Coronary artery (tissue), 2 donors: ENCODE data around the gene TRPV5.

Source experiments
- DNase-seq: peaks from one replicate; pipeline ENCODE4 v3.0.0-alpha.2; 2017; ENCODE audit warnings: low spot score
- H3K27ac ChIP-seq, 2 donors: fragments of 200-600 bp; sonication (generic); one replicate each; pipeline ENCODE4 v1.5.1; 2016 to 2019
- H3K4me3 ChIP-seq: fragments of 200-600 bp; sonication (generic); 2 replicates; pipeline ENCODE4 v1.5.1; 2016; ENCODE audit warnings: mild to moderate bottlenecking, moderate library complexity
- CTCF ChIP-seq: fragments of 200-600 bp; sonication (generic); IDR thresholded peaks from one replicate; pipeline ENCODE4 v1.5.1; 2019; ENCODE audit warnings: antibody characterized with exemption

Gene TRPV5

GRCh38 chr7:142883145-142883544 is 50.4 kb downstream of the TRPV5 start:
- Histone ChIP-seq H3K4me3 (no peak overlapping the region), H3K27ac (no peak overlapping the region)
- TF ChIP-seq CTCF = no peak
- DNase-seq = peak; percentile 49

- TF ChIP-seq CTCF = no peak
- Histone ChIP-seq H3K4me3 (no peak overlapping the region), H3K27ac (no peak overlapping the region)
- DNase-seq = peak; percentile 31
Observed at GRCh38 chr7:142882338-142882678, 51.2 kb downstream of the TRPV5 start.

- DNase-seq = peak; percentile 26
- Histone ChIP-seq H3K27ac (no peak overlapping the region), H3K4me3 (no peak overlapping the region)
- no peak for TF ChIP-seq CTCF
Observed at GRCh38 chr7:142881586-142882337, 51.8 kb downstream of the TRPV5 start.

GRCh38 chr7:142880876-142881505 is 52.6 kb downstream of the TRPV5 start:
- Histone ChIP-seq H3K27ac (no peak overlapping the region), H3K4me3 (no peak overlapping the region)
- TF ChIP-seq CTCF = no peak
- DNase-seq = peak; percentile 67

- Histone ChIP-seq H3K4me3 (no peak overlapping the region), H3K27ac (no peak overlapping the region)
Observed at GRCh38 chr7:142879060-142879459, 54.5 kb downstream of the TRPV5 start.

GRCh38 chr7:142878315-142878714 is 55.2 kb downstream of the TRPV5 start:
- DNase-seq = peak; percentile 40
- no peak for TF ChIP-seq CTCF
- no peak overlapping the region for H3K27ac ChIP-seq

More at GRCh38 chr7:142879060-142879459, 54.5 kb downstream of the TRPV5 start:
- no peak for TF ChIP-seq CTCF
- DNase-seq = no peak

More at GRCh38 chr7:142878315-142878714, 55.2 kb downstream of the TRPV5 start:
- no peak overlapping the region for H3K4me3 ChIP-seq
